CD4-positive, CD25-positive, alpha-beta regulatory T cell (primary cell): ENCODE results near the gene EPS8L1. TPM values are rescaled to one million over a fixed set of nuclear protein-coding genes. Genes with fewer than 3 reads are reported as not detected.

Experiments
- ATAC-seq, 2 donors: fragments of 150-1000 bp; cut with Tn5 transposase; one replicate each; pipeline ENCODE4 v1.10.0; 2021; ENCODE audit warnings: low read depth in 2 of 2, moderate number of reproducible peaks in 2 of 2, moderate library complexity in 1 of 2
- DNase-seq, 3 donors: peaks; one replicate each; pipeline versions ENCODE4 v3.0.0 to v3.0.0-alpha.2; 2012 to 2022; ENCODE audit warnings: mixed read lengths in 1 of 3
- H3K27ac ChIP-seq: one replicate; pipeline ENCODE4 v1.7.0; 2013; ENCODE audit warnings: mild to moderate bottlenecking, low read length; ENCODE audit not compliant: insufficient read depth, poor library complexity, severe bottlenecking
- H3K27me3 ChIP-seq: one replicate; pipeline ENCODE4 v1.7.0; 2013; ENCODE audit warnings: low read length; ENCODE audit not compliant: control insufficient read depth, insufficient read depth
- H3K36me3 ChIP-seq: one replicate; pipeline ENCODE4 v1.7.0; 2013; ENCODE audit warnings: mild to moderate bottlenecking, low read length, moderate library complexity; ENCODE audit not compliant: control insufficient read depth, insufficient read depth
- H3K4me1 ChIP-seq: 2 replicates; pipeline ENCODE4 v1.7.0; 2013; ENCODE audit warnings: mild to moderate bottlenecking, low read length; ENCODE audit not compliant: insufficient read depth, control insufficient read depth, poor library complexity, severe bottlenecking
- H3K4me3 ChIP-seq: one replicate; pipeline ENCODE4 v1.7.0; 2013; ENCODE audit warnings: low read depth, mild to moderate bottlenecking, low read length, moderate library complexity
- H3K9me3 ChIP-seq, 2 experiments: 1 replicate in 1 of 2; 2 replicates in 1 of 2; pipeline ENCODE4 v1.7.0; 2013; ENCODE audit warnings: low read length in 2 of 2, mild to moderate bottlenecking in 1 of 2, moderate library complexity in 1 of 2; ENCODE audit not compliant: control insufficient read depth in 2 of 2
- H3K27ac Mint-ChIP-seq, 3 donors: one replicate each; pipeline ENCODE4 v1.8.0; 2020 to 2022; ENCODE audit warnings: mild to moderate bottlenecking in 3 of 3, mixed read lengths in 3 of 3, moderate library complexity in 2 of 3
- H3K27me3 Mint-ChIP-seq: one replicate; pipeline ENCODE4 v1.8.0; 2022; ENCODE audit warnings: mild to moderate bottlenecking, mixed read lengths
- H3K36me3 Mint-ChIP-seq: one replicate; pipeline ENCODE4 v1.8.0; 2020; ENCODE audit warnings: mixed read lengths
- H3K4me1 Mint-ChIP-seq, 4 donors: one replicate each; pipeline ENCODE4 v1.8.0; 2020 to 2022; ENCODE audit warnings: mixed read lengths in 4 of 4, mild to moderate bottlenecking in 1 of 4
- H3K4me3 Mint-ChIP-seq, 4 donors: one replicate each; pipeline ENCODE4 v1.8.0; 2020 to 2022; ENCODE audit warnings: mild to moderate bottlenecking in 4 of 4, mixed read lengths in 4 of 4, moderate library complexity in 3 of 4
- H3K9me3 Mint-ChIP-seq, 7 donors: one replicate each; pipeline ENCODE4 v1.8.0; 2020 to 2022; ENCODE audit warnings: mixed read lengths in 7 of 7, mild to moderate bottlenecking in 3 of 7, moderate library complexity in 2 of 7
- polyA plus RNA-seq, 4 donors: library from polyadenylated mRNA; unstranded; fragments of 300-500 nt; fragmentation: Illumina TruSeq; gene quantifications; one replicate each; pipeline ENCODE4 v1.2.3, GENCODE V29; 2021
- total RNA-seq: library from RNA; stranded (reverse); gene quantifications from one replicate; pipeline ENCODE4 v1.2.3, GENCODE V29; 2022

The EPS8L1 gene
- total and polyA plus RNA-seq, 5 donors from 2014 or later, result 0.41 to 4.4 (median 1.5) TPM

- H3K36me3 Mint-ChIP-seq, result no peaks in the 10 kb centered on the region
- no peaks in the 10 kb centered on the region for H3K9me3 ChIP-seq
- peaks cover 0 to 6% (median 0%) of the 10 kb centered on the region in 7 donors for H3K9me3 Mint-ChIP-seq
- peak overlapping the region in 2 of 4 donors; percentile 38 to 69 for H3K4me3 Mint-ChIP-seq
- ATAC-seq (no peak), DNase-seq (no peak)
- H3K27ac ChIP-seq, result no peak overlapping the region
- H3K27me3 ChIP-seq, result no peaks in the 10 kb centered on the region
- no peak overlapping the region for H3K4me3 ChIP-seq
- H3K27me3 Mint-ChIP-seq, result peaks cover 67% of the 10 kb centered on the region
- H3K27ac Mint-ChIP-seq, result no peak overlapping the region
- H3K36me3 ChIP-seq, result no peaks in the 10 kb centered on the region
- peaks cover 26% of the 10 kb centered on the region for H3K4me1 ChIP-seq
- H3K4me1 Mint-ChIP-seq, result peaks cover 0 to 23% (median 15%) of the 10 kb centered on the region in 4 donors
These were observed 1.4 kb downstream of the EPS8L1 start for GRCh38 chr19:55077106-55077505.

DNA sequence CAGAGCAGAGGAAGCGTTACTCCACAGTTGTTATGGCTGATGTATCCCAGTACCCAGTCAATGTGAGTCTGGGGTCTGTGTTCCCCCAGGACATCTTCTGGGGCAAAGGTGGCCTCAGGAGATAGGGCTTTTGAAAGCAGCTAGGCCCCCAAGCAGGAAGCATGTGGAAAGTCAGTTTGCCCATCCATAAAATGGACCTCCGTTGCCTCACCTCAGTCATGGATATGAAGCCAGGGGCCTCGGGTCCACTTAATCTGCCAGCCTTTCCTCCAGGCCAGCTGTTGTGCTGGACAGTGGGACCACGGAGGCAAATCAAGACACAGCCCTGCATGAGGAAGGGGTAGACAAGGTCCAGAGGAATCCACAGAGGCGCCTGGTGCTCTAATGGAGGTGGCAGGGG lies 3.3 kb downstream of the EPS8L1 start:
- H3K36me3 Mint-ChIP-seq, result no peaks in the 10 kb centered on the region
- peak overlapping the region in 3 of 4 donors; percentile 56 to 95 (median 71) for H3K4me3 Mint-ChIP-seq
- H3K36me3 ChIP-seq, result no peaks in the 10 kb centered on the region
- ATAC-seq (no peak), DNase-seq (no peak)
- H3K27me3 ChIP-seq, result peaks cover 2% of the 10 kb centered on the region
- H3K27ac ChIP-seq, result no peak overlapping the region
- no peak overlapping the region for H3K27ac Mint-ChIP-seq
- peaks cover 0 to 34% (median 15%) of the 10 kb centered on the region in 4 donors for H3K4me1 Mint-ChIP-seq
- H3K4me3 ChIP-seq, result no peak overlapping the region
- H3K9me3 Mint-ChIP-seq, result peaks cover 0 to 6% (median 0%) of the 10 kb centered on the region in 7 donors
- H3K4me1 ChIP-seq, result peaks cover 31% of the 10 kb centered on the region
- H3K27me3 Mint-ChIP-seq, result peaks cover 62% of the 10 kb centered on the region
- H3K9me3 ChIP-seq, result no peaks in the 10 kb centered on the region

- Histone ChIP-seq H3K36me3 (no peaks in the 10 kb centered on the region), H3K9me3 (no peaks in the 10 kb centered on the region), H3K4me3 (no peak overlapping the region), H3K27ac (no peak overlapping the region), H3K27me3 (peaks cover 2% of the 10 kb centered on the region), H3K4me1 (peaks cover 31% of the 10 kb centered on the region)
- H3K9me3 Mint-ChIP-seq, result peaks cover 0 to 8% (median 0%) of the 10 kb centered on the region in 7 donors
- no peak for DNase-seq
- no peak for ATAC-seq
- H3K4me3 Mint-ChIP-seq, result peak overlapping the region; percentile 56 to 95 (median 68)
- no peak overlapping the region for H3K27ac Mint-ChIP-seq
- peaks cover 67% of the 10 kb centered on the region for H3K27me3 Mint-ChIP-seq
- H3K4me1 Mint-ChIP-seq, result peaks cover 0 to 34% (median 15%) of the 10 kb centered on the region in 4 donors
- no peaks in the 10 kb centered on the region for H3K36me3 Mint-ChIP-seq
These were observed 3.9 kb downstream of the EPS8L1 start for GRCh38 chr19:55079400-55080038.

DNA sequence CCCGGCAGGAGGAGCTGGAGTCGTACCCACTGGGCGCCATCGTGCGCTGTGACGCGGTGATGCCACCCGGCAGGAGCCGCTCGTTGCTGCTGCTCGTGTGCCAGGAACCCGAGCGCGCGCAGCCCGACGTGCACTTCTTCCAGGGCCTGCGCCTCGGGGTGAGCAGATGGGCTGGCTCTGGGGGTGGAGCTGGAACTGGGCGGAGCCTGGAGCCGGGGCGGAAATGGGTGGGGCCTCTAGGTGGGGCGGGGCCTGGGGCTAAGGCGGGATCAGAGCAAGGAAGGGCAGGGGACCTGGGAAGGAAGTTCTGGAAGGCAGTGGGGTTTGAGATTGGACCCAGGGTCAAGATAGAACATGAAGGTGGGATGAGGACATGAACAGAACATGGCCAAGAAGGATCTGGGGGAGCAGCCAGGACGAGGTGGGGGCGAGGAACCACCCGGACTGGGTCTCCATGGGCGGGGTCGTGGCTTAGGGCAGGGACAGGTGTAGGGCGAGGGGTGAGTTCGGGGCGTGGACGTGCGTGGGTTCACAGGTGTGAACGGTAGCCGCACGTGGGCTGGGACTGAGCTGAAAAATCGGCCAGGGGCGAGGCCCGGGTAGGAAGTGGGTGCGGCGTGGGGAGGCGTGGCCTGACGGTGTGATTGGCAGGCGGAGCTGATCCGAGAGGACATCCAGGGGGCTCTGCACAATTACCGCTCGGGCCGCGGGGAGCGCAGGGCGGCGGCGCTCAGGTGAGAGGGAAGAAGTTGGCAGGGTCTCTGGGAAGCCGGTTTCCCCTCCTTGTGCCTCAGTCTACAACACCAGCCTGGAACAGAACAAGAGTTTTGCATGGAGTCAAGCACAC lies 4.7 kb downstream of the EPS8L1 start:
- ATAC-seq (peak; percentile 28 to 33), DNase-seq (peak; percentile 42 to 80 (median 52))
- Mint-ChIP-seq H3K36me3 (no peaks in the 10 kb centered on the region), H3K9me3 (peaks cover 0 to 8% (median 0%) of the 10 kb centered on the region in 7 donors), H3K4me3 (peak overlapping the region; percentile 85 to 95 (median 91)), H3K27ac (peak overlapping the region in 2 of 3 donors; percentile 76 to 93), H3K4me1 (peaks cover 0 to 34% (median 15%) of the 10 kb centered on the region in 4 donors), H3K27me3 (peaks cover 69% of the 10 kb centered on the region)
- peak overlapping the region; percentile 85 for H3K4me3 ChIP-seq
- peaks cover 31% of the 10 kb centered on the region for H3K4me1 ChIP-seq
- peak overlapping the region; percentile 61 for H3K27ac ChIP-seq
- H3K9me3 ChIP-seq, result no peaks in the 10 kb centered on the region
- peaks cover 2% of the 10 kb centered on the region for H3K27me3 ChIP-seq
- H3K36me3 ChIP-seq, result no peaks in the 10 kb centered on the region

DNA sequence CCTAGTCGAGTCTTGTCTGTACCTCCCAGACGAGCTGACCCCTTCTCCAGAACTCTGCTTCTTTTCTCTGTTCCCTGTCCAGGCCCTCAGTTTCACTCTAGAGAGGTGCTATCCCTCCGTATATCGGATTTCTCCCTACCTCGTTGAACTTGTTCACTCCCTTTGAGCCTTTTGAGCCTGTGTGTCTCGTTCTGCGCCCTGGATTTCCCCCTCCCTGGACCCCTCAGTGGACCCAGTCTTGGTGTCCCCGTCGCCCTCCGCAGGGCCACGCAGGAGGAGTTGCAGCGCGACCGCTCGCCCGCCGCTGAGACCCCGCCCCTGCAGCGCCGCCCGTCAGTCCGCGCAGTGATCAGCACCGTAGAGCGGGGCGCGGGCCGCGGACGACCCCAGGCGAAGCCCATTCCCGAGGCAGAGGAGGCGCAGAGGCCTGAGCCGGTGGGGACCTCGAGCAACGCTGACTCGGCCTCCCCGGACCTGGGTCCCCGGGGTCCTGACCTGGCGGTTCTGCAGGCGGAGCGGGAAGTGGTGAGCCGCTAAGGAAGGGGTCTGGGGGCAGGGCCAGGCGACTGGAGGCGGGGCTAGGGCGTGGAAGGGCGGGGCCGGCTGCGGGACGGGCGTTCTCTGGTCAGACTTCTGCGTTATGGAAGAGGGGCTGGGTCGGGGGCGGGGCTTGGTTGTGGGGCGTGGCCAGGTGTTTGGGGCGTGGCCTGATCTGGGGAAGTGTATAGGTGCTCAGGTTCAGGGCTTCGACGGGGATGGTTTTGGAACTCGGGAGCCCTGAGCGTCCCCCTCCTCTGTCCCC lies 5.5 kb downstream of the EPS8L1 start:
- H3K27me3 Mint-ChIP-seq, result peaks cover 68% of the 10 kb centered on the region
- no peaks in the 10 kb centered on the region for H3K36me3 ChIP-seq
- peak overlapping the region; percentile 61 for H3K27ac ChIP-seq
- H3K4me3 ChIP-seq, result peak overlapping the region; percentile 85
- H3K4me3 Mint-ChIP-seq, result peak overlapping the region; percentile 85 to 95 (median 91)
- ATAC-seq (peak; percentile 77 to 86), DNase-seq (peak; percentile 85 to 94 (median 86))
- peaks cover 31% of the 10 kb centered on the region for H3K4me1 ChIP-seq
- peak overlapping the region in 1 of 3 donors; percentile 76 for H3K27ac Mint-ChIP-seq
- H3K36me3 Mint-ChIP-seq, result no peaks in the 10 kb centered on the region
- H3K4me1 Mint-ChIP-seq, result peaks cover 0 to 38% (median 15%) of the 10 kb centered on the region in 4 donors
- no peaks in the 10 kb centered on the region for H3K9me3 ChIP-seq
- peaks cover 0 to 8% (median 0%) of the 10 kb centered on the region in 7 donors for H3K9me3 Mint-ChIP-seq
- H3K27me3 ChIP-seq, result peaks cover 2% of the 10 kb centered on the region

- DNase-seq, result no peak
- Histone ChIP-seq H3K4me1 (peaks cover 34% of the 10 kb centered on the region), H3K36me3 (no peaks in the 10 kb centered on the region), H3K27me3 (peaks cover 2% of the 10 kb centered on the region), H3K27ac (no peak overlapping the region), H3K9me3 (no peaks in the 10 kb centered on the region), H3K4me3 (no peak overlapping the region)
- Mint-ChIP-seq H3K9me3 (peaks cover 0 to 8% (median 0%) of the 10 kb centered on the region in 7 donors), H3K27me3 (peaks cover 68% of the 10 kb centered on the region), H3K4me3 (peak overlapping the region; percentile 85 to 95 (median 91)), H3K4me1 (peaks cover 0 to 39% (median 15%) of the 10 kb centered on the region in 4 donors), H3K27ac (no peak overlapping the region), H3K36me3 (no peaks in the 10 kb centered on the region)
- ATAC-seq, result no peak
These were observed 6.0 kb downstream of the EPS8L1 start for GRCh38 chr19:55081770-55082019.

DNA sequence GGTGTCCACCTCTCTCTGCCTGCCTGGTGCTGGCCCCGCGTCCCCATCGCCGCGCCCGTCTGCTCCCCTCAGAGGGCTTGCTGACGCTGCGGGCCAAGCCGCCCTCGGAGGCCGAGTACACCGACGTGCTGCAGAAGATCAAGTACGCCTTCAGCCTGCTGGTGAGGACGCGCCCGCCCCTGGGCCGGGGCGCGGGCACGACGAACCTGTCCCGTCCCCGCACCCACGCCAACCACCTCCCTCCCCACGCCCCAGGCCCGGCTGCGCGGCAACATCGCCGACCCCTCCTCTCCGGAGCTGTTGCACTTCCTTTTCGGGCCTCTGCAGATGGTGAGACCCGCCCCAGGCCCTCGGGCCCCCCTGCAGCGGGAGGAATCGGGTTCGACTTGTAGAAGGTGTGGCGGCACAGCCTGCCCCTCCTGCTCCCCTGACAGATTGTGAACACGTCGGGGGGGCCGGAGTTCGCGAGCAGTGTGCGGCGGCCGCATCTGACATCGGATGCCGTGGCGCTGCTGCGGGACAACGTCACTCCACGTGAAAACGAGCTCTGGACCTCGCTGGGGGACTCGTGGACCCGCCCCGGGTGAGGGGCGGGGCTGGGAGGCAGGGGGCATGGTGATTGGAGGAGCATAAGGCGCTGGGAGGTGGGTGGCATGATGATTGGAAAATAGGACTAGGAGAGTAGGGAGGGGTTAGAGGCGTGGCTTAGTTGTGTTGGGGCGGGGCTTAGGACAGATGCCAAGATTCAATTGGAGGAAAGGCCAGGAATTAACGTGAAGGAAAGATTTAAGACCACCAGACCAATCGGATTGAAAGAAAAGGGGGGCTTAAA lies 6.6 kb downstream of the EPS8L1 start:
- Mint-ChIP-seq H3K27me3 (peaks cover 69% of the 10 kb centered on the region), H3K9me3 (peaks cover 0 to 8% (median 0%) of the 10 kb centered on the region in 7 donors), H3K4me3 (peak overlapping the region; percentile 66 to 95 (median 72)), H3K27ac (no peak overlapping the region), H3K36me3 (no peaks in the 10 kb centered on the region), H3K4me1 (peaks cover 0 to 39% (median 15%) of the 10 kb centered on the region in 4 donors)
- no peaks in the 10 kb centered on the region for H3K36me3 ChIP-seq
- H3K4me1 ChIP-seq, result peaks cover 39% of the 10 kb centered on the region
- H3K27ac ChIP-seq, result no peak overlapping the region
- ATAC-seq (no peak), DNase-seq (peak; percentile 40 to 55 (median 41))
- H3K9me3 ChIP-seq, result no peaks in the 10 kb centered on the region
- peaks cover 2% of the 10 kb centered on the region for H3K27me3 ChIP-seq
- no peak overlapping the region for H3K4me3 ChIP-seq
